ENCODE results near the gene BIRC5. TPM values are rescaled to one million over a fixed set of nuclear protein-coding genes. Genes with fewer than 3 reads are reported as not detected.

The BIRC5 gene
- total RNA-seq, 4 donors from 2014 or later, result 0.44 to 3.3 TPM; not detected in 2

- H3K36me3 ChIP-seq, result no peaks in the 10 kb centered on the region
- ATAC-seq (no peak), DNase-seq (no peak)
- H3K27ac ChIP-seq, result no peak overlapping the region
- H3K4me3 ChIP-seq, result no peak overlapping the region
- no peaks in the 10 kb centered on the region for H3K9me3 ChIP-seq
- intact Hi-C loops (cut with DNase I; ENCODE audit: low total_unique reads), result no loop called here
- TF ChIP-seq POLR2A (IDR thresholded peaks at IDR 0.05) (no peak), CTCF (IDR thresholded peaks at IDR 0.05 in 4 of 5, conservative IDR thresholded peaks at IDR 0.05 in 1 of 5) (no peak)
- in situ Hi-C loops (cut with MboI; ENCODE audit: low sequenced_read_pairs in 4 of 4), result no loop called here
- H3K4me1 ChIP-seq, result peaks cover 0 to 4% of the 10 kb centered on the region in 2 donors
- H3K27me3 ChIP-seq, result peaks cover 8 to 13% (median 10%) of the 10 kb centered on the region in 3 donors
Observed at GRCh38 chr17:78236362-78237127, 22.5 kb downstream of the BIRC5 start.

DNA sequence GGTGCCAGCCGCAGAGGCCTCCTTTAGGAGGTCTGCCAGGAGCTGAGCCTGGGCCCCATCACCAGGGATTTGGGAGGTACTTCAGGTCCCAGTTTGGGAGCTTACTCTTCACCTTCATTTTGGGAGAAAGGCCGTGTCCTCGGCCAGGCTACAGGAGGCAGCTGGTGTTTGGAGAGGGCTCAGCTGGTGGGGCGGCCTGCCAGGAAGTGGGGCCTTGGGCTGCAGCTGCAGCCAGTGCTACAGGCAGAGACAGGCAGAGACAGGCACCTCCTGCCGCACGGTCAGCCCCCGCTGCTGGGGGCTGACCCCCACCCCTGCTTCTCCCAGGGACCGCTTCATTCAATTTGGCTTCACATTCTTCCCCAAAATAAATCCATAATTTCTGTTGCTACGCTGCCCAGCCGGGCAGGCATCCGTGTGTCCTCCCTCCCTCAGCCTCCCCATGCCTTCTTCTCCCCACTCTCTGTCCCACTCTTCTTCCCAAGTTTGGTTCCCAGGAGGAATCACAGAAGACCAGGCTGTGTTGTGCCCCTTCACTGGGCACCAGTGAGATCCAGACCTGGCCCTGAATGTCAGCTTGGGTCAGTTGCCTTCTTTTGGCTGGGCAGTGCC lies 23.5 kb downstream of the BIRC5 start:
- Histone ChIP-seq H3K4me3 (no peak overlapping the region), H3K4me1 (peaks cover 0 to 4% of the 10 kb centered on the region in 2 donors), H3K36me3 (no peaks in the 10 kb centered on the region), H3K27me3 (peaks cover 2 to 6% (median 3%) of the 10 kb centered on the region in 3 donors), H3K9me3 (no peaks in the 10 kb centered on the region), H3K27ac (no peak overlapping the region)
- TF ChIP-seq CTCF (IDR thresholded peaks at IDR 0.05 in 4 of 5, conservative IDR thresholded peaks at IDR 0.05 in 1 of 5) (no peak), POLR2A (IDR thresholded peaks at IDR 0.05) (no peak)
- in situ Hi-C loops (cut with MboI; ENCODE audit: low sequenced_read_pairs in 4 of 4) (no loop called here), intact Hi-C loops (cut with DNase I; ENCODE audit: low total_unique reads) (no loop called here)
- DNase-seq (no peak), ATAC-seq (no peak)

DNA sequence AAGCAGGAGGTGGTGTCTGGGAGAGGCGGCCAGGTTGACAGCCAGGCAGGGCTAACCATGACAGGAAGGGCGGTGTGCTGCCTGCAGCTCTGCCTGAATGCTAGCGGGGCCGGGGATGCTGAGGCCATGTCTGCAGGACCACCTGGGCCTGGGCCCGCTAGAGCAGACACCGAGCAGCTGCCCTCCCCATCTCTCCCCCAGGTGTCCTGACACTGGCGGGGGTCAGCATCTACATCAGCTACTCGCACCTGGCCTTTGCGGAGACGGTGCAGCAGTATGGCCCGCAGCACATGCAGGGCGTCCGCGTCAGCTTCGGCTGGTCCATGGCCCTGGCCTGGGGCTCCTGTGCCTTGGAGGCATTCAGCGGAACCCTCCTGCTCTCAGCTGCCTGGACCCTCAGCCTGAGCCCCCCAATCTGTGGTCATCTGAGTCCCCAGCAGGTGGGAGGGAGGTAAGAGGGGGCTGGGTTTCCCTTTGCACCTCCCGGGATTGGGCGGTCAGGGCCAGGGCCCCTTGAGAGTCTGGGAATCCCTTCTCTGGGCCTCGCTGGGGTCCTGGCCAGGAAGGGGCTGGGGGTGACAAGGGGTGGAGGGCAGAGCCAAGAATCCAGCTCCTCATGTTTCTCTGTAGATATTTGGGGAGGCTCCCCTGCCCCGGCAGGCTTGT lies 24.9 kb downstream of the BIRC5 start:
- intact Hi-C loops (cut with DNase I; ENCODE audit: low total_unique reads), result no loop called here
- Histone ChIP-seq H3K4me3 (no peak overlapping the region), H3K4me1 (peaks cover 0 to 4% of the 10 kb centered on the region in 2 donors), H3K27me3 (no peaks in the 10 kb centered on the region), H3K36me3 (no peaks in the 10 kb centered on the region), H3K9me3 (no peaks in the 10 kb centered on the region), H3K27ac (no peak overlapping the region)
- TF ChIP-seq POLR2A (IDR thresholded peaks at IDR 0.05) (no peak), CTCF (IDR thresholded peaks at IDR 0.05 in 4 of 5, conservative IDR thresholded peaks at IDR 0.05 in 1 of 5) (no peak)
- DNase-seq (no peak), ATAC-seq (no peak)
- in situ Hi-C loops (cut with MboI; ENCODE audit: low sequenced_read_pairs in 4 of 4), result no loop called here

DNA sequence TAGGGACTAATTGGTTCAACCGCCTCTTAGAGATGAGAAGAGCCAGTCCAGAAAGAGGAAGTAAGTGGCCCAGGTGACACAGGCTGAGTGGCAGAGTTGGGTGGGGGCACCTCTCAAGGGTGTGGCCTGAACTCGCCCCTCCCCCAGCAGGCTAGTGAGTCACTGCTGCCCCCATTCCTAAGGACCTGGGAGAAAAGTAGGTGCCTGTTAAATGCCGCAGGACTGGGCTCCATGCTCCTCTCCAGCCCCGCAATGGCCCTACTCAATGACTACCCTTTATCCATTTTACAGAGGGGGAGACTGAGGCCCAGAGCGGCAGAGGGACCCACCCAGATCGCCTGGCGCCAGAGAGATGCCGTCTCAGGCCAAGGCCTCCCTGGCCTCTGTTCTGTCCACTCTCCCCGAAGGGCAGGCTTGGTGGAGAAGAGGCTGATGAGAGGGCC lies 25.5 kb downstream of the BIRC5 start:
- in situ Hi-C loops (cut with MboI; ENCODE audit: low sequenced_read_pairs in 4 of 4) (no loop called here), intact Hi-C loops (cut with DNase I; ENCODE audit: low total_unique reads) (no loop called here)
- Histone ChIP-seq H3K36me3 (no peaks in the 10 kb centered on the region), H3K4me3 (no peak overlapping the region), H3K4me1 (peaks cover 0 to 4% of the 10 kb centered on the region in 2 donors), H3K9me3 (no peaks in the 10 kb centered on the region), H3K27ac (no peak overlapping the region), H3K27me3 (no peaks in the 10 kb centered on the region)
- no peak for TF ChIP-seq CTCF (IDR thresholded peaks at IDR 0.05 in 4 of 5, conservative IDR thresholded peaks at IDR 0.05 in 1 of 5)
- TF ChIP-seq POLR2A (IDR thresholded peaks at IDR 0.05), result no peak
- ATAC-seq (no peak), DNase-seq (no peak)

All from gastrocnemius medialis (tissue), 4 donors.